Hematopoietic multipotent progenitor cell treated with erythropoietin and hydrocortisone succinate and interleukin-3 and kit ligand, for 6 days (in vitro differentiated cells): Measurements from ENCODE around the gene ALK.
A peak's percentile ranks its signal among the peaks of the same experiment; 100 is the strongest.

ENCODE experiments used
- DNase-seq: peaks from one replicate; pipeline ENCODE4 v3.0.0-alpha.2; 2015

Gene ALK

DNA sequence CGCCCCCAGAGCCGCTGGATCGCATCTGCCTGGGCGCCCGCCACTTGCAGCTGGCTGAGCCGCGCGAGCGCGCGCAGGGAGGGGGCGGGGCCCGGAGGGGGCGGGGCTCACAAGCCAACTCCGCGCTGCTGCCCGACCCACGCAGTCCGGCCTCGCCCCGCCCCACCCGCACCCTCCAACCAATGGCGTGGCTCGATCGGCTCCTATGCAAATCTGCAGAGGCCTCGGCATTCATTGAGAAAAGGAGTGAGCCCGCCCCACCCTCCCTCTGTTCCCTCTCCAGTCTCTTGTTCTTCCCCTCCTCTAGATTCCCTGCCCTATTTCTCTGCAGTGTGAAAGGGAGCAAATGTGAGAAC lies at the start of gene ALK:
ALK (minus strand) TSS at position 27 of the 356 bp plus-strand sequence. CDS start 927 bp downstream, outside the sequence.
- peak; percentile 93 for DNase-seq

DNA sequence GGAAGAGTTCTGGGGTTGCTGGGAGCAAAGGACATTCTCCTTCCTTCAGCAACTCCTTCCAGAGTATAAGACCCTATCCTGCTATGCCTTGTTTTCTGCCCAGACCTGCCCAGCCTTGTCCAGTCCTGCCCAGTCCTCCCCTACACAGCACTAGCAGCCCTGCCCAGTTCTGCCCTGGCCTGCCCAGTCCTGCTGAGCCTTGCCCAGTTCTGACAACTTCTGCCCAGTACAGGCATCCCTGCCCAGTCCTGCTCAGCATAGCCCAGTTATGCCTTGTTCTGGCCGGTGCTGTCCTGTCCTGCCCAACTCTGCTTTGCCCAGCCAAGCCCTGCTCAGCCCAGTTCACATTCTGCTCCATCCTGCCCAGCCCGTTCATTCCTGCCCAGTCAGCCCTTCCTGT lies 44.9 kb upstream of the ALK start:
- no peak for DNase-seq

DNA sequence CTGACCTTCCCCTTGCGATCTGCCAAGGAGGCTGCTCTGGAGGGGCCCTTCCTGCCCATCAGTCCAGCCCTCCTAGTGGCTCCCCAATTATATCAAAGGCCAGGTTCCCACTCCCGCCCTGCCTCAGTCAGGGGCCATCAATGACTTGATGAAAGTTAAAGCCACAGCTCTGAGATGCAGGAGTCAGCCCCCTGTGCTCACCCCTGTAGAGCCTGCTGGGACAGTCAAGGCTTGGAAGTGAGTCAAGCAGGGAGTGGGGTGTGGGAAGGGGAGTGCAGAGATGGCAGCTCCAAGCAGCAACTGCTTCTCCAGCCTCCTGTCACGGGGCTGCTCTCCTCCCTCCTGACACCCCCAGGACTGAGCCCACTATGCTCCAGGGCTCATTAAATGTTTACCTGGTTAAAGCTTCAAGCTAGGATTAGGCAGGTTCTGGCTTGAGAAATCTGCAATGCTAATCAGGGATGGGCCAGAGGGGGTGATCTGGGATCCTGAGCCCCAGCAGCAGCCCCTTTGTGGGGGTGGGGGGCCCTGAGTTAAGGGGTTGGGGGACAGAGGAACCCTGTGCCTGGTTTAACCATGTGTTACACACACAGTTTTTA lies 42.7 kb upstream of the ALK start:
- DNase-seq = no peak

DNA sequence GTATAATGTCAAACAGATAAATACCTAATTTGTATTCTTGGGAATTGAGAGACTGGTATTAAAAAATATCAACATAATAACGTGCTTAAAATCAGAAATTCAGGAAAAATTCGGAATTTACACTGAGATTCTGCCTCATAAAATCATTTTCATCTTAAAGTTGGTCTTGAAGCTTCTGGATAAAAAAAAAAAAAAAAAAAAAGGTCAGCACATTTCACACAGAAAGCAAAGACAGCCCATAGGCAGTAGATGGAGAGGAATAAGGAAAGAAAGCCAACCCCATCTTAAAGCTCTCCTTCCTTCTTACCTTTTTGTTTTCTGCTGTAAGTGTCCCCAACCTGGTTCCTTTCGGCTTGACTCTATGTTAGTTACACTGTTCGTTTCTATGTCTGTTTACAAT lies 41.5 kb upstream of the ALK start:
- no peak for DNase-seq

DNA sequence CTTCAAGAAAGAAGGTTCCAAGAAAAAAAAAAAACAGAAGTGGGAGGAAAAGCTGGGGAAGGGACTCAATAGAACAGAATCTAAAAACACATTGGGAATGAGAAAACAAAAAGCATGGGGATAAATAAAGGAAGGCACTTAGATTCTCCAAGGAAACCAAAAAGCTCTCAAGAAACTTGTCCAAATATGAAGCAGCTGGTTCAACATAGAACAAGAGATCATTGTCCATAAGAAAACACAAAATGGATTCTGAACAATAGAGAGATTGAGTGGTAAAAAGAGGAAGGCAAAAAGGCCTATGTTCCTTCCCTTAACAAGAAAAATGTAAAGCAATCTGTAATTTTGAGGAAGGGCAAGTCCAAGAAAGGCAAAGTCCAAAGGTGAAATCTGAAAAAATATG lies 32.9 kb upstream of the ALK start:
- no peak for DNase-seq

DNA sequence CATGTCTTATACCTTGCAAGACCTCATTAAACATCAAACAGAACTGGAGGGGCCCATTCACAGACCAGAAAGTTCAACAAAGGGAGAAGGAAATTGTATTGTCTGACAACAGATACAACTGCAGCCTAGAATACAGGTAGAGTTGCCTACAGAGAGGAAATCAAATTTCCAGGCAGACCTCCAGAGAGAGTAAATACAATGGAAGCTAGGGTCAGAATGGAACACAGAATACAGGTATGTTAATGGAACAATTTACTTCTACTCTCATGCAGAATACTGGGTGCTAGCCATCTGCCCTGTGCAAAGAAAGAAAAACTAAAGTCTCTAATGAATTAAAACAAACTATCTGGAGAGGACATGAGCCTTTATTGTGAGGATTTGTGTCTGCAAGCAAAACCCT lies 31.6 kb upstream of the ALK start:
- no peak for DNase-seq

DNA sequence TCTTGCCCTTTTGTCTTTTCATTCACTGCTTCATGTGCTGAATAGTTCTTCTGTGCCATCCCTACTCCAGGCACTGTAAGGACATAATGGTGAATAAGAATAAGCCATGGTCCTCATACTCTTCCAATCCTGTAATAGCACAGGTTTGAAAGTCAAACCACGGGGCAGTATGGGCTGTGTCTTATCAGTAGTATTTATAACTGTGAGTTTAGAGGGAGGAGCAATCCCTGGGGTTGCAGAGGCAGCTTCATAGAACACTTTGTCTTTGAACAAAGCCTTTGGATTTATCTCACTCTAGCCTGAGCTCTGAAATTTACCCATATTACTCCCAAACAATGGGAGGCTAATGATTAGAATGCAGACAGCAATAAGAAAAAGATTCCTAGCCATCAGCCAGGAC lies 30.2 kb upstream of the ALK start:
- no peak for DNase-seq

DNA sequence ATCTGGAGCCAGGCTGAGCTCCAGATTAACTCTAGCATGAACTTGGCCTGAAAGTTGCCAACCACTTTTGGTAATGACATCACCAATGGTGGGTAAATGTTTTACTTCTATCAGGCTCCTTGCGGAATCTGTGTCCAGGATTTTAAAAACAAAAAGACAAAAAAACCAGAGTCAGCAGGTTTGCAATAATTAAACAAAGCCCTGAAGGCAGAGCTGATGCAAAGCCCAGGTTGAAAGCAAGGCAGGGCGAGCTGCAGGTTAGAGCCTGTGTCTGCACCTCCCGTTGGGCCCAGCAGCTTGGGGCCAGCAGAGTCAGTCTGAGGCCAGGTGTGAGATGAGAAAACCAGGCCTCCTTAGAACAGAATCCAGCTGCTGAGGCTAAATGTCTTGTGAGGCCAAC lies 29.1 kb upstream of the ALK start:
- DNase-seq = no peak

DNA sequence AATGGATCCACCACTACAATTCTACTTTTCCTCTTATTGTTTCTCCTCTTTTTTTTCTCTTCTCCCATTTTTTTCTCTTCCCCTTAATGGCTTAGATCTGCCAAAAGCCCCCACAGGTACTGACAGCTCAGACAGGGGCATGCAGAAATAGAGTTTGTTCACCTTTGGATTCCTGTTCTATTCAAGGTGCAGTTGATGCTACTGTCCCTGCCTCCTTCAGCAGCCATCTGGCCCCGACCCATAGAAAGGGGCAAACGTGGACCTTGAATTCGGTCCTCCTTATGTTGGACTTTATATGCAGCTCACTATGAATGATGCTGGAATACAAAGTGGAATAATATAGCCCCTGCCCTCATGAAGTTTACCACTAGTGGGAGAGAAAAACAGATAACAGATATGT lies 27.7 kb upstream of the ALK start:
- no peak for DNase-seq

DNA sequence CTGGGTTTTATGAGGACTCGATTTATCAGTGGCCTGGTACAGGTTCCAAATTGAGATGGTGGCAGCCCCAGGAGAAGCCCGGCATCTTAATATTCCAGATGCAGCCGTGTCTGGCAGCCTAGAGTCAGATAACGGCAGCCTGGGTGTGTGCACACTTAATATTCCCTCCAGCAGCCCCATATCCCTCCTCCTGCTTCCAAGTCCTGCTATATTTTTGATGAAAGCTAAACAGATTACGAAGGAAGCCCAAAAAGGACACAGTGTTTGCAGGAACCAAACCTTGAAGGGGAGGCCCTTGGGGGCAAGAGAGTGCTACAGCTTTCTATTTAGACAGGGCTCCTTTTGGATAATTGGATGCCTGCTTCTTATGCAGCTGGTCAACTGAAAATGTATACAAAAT lies 25.1 kb upstream of the ALK start:
- no peak for DNase-seq

DNA sequence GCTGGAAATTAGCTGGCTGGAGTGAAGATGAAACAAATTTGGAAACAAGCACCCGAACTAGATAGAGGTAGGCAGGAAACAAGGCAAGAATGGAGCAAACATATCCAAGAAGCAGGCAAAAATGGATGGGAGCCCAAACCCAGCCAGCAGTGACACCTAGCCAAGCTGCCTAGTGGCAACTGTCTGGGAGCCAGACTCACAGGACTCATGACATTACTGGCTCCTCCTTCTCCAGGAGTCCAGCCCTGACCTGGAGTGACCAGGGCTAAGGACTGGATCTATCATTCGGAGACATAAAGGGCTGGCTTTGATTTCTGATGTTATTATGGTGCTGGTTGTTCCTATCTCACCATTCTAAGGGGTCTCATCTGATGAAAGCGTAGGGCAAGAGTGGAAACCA lies 21.3 kb upstream of the ALK start:
- DNase-seq = no peak

DNA sequence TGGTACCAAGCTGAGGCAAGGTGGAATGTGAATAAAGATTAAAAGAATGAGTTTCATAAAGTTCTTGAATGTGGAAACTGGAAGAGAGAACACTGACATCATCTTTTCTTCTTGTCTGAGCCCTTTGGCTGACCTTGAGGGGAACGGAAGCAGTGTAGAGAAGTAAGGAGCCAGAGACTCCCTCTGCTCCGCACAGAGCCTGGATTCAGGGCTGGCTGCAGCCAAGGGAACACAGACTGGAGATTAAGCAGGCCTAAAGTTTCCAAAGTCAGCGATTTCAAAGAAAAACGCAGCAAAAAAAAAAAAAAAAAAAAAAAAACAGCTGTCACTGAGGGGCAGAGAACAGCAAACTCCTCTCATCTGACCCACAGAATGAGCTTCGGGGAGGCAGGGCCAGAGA lies 19.3 kb upstream of the ALK start:
- DNase-seq = no peak

DNA sequence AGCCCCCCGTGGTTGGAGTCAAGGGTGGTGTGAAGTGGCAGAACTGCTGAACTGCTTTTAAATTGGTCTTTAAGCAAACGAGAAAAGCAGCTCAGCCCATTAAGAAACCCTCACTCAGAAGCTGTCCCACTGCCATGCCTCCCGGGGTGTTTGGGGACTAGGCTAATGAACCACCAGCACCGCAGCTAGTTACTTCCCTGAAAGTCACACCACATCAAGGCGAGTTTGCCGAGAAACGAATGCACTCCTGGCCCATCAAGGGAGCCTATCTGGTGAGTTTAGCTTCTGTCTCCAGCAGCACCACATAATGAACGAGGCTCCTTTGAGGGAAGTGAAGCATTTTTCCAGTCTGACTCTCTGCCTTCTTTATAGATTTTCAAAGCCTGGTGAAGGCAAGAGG lies 14.6 kb upstream of the ALK start:
- no peak for DNase-seq

DNA sequence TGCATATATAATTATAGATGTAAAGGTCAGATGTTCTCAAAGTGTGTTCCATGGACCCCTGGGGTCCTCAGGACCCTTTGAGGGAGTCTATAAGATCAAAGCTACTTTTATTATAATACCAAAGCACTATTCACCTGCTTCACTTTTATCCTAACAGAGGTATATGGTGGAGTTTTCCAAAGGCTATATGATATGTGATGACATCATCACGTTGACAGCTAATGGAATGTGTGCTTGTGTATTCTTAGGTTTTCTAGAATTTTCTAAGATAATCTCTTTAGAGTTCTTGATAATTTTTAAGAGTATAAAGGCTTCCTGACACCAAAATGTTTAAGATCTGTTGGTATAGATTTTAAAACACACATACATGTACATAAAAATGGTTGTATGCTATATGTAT lies 10.4 kb upstream of the ALK start:
- DNase-seq = no peak

DNA sequence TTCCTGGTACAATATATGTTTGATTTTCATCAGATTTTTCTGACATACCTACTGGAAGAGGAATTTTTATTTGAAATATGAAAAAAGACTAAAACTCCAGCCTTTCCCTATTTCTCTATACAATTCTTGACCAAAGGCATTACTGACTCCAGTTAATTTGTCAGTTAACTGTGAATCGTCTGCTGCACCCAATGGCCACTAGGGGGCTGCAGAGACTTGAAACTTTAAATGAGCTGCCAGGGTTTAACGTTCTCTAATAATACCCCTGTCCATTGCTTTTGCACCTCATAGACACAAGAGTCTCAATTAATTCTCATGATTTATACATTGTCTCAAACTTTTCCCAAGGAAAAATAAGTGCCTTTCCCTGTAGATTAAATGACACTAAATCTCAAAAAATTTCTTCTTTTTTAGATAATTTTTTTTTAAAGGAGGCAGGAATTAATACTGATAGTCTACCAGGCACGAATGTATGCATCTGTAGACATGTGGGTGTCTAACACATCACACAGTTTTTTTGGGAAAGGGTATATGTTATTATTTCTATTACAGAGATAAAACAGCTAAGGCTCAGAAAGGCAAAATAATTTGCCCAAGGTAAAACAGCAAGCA lies 1.8 kb upstream of the ALK start:
- DNase-seq = peak; percentile 88

DNA sequence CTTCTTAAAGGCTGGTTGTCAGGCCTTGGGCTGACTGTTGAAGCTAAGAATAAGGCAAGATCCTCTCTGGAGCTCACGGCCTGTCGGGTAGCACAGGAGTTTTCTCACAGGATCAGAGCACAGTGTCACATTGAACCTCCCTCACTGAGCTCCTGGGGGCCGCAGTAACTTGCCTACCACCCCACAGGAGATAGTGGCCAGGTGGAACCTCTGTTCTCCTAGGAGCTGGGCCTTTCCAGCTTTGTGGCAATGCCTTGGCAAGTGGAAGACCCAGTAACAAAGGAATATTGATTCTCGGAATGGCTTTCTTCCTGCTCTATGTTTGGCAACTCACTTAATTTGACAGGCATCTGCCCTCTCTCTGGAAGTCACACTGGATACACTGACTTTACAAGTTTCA lies 1.2 kb upstream of the ALK start:
- DNase-seq = no peak

DNA sequence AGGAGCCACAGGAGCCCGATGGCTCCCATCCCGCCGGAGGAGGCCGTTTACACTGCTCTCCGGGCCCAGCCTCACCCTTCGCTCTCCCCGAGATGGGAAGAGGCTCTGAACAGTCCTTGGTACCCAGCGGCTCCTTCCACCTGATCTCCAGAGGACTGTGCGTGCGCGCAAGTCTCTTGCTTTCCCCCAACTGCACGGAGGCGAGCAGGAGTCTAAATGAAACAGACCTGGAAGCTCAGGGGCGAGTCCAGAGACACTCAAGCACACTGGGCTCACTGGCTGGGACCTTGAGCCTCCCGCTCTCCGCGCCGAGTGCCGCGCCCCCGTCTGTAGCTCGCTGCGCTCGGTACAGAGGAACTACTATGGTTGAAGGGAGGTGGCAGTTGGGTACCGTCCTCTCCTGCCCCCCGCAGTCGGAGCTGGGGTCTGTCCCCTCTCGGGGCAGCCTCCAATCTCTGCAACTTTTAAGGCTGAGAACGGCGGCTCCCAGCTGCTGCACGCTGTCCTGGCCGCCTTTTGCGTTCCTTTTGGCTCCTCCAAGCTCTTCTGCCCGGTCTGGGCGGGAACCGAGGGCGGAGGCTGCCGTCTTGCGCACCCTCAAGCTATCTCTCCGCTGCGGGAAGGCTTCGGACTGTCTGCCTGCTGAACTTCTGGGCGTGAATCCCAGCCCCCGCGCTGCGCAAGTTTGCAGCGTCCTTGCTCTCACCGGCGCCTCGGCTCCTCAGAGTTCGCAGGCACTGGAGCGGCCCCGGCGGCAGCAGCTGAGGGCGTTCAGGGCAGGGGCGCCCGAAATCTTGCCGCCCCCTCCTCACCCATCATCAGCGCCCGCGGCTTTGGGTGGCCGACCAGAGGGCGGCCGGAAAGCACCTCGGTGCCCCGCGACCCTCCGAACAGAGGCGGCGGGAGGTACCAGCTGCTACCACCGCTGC lies 491 bp downstream of the ALK start:
- DNase-seq = peak; percentile 19

DNA sequence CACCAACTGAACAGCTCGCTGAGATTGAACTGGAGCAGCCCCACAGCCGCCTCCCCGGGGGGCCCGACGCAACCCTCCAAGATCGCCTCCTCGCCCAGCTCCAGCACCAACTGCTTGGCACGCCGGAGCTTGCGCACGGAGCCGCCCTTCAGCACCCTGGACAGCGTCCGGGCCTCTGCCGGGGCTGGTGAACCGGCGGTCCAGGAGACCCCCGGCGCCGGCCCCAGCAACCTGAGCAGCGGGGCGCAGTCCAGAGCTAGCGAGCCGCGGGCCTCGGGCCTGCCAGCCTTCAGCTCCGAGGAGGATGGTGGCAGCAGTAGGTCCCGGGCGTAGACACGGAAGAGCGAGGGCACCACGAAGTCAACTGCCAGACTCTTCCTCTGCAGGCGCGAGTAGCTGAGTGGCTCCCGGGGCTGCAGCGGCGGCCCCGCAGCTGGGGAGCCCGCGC lies 1.2 kb downstream of the ALK start:
- DNase-seq = peak; percentile 67

DNA sequence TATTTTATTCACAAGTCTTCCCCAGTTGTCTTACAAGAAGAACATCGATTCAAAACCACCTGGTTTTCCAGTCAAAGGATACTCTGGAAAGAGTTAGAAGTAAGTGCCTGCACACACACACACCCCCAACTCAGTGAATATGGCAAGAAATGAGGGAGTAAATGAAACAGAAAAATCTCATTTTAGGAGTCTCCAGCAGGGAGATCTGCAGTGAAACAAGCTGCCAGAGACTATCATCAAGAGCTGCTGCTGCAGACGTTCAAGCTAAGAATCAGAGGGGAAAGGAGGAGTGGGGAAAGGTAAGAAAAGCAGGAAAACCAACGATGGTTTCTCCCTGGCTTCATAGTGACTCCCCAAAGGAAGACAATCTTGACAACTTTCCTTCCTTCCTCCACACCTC lies 2.4 kb downstream of the ALK start:
- no peak for DNase-seq

DNA sequence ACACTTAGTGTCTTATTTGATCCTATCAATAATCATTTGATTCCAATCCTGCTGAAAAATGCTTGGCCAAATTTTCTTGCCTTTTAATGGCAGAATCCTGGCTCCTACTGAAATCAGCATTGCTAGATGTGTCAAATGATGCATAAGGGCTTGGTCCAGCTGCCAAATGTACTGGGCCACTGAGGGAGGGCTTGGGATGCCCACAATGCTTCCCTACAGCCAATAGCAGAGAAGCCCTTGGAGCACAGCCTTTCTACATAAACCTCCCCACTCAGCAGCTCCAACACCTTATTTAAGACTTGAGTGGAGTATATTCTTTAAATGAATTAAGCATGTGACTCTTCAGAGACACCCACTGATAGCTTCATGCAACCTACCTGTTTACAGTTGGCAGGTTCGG lies 3.6 kb downstream of the ALK start:
- no peak for DNase-seq

DNA sequence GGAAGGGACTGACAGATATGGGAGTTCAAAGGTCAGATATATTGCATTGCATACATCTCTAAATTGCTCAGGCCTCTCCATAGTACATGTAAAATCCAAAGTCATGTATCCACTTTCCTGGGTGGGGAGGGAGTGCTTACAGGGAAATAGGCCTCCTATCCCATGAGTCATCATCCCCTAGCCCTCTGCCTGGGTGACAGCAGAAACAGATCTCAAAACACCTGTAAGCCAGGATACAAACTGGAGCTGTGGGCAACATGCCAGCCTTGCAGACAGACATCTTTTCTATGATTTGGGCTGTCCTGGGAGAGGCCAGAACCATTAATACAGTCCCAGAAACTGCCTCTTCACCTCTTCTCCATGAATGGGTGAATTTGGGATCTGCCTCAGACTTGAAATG lies 4.8 kb downstream of the ALK start:
- no peak for DNase-seq

DNA sequence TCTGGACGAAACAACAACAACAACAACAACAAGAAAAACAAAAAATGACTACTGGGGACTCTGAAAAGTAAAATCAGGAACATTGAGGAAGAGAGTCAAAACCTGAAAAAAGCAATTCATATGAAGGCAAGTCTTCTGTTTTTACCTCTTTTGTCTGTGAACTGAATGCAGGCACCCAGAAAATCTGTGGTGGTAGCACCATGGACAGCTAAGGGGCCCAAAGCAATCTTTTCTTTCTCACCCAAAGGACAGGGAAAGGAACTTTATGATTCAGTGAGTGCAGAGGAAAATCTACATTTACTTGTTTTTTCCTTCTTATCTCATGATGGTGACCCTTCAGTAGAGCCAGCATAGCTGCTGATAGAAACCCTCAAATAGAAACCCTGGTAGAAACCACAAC lies 10.4 kb downstream of the ALK start:
- no peak for DNase-seq

DNA sequence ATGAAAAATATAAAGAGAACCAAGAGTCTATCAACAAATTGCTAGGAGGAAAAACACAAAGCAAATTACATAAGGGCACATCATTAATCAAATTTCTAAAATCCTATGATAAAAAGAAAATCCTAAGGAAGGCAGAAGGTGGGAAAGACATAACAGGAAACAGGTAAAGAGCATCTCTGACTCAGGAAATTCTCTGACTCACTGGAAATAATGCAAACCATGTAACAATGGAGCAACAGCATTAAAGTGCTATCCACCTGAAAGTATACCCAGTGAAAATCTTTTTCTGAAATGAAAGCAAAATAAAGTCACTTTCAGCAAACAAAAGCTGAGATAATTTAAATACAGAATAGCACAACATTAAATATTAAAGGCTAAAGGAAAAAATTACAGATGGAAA lies 10.9 kb downstream of the ALK start:
- DNase-seq = no peak

DNA sequence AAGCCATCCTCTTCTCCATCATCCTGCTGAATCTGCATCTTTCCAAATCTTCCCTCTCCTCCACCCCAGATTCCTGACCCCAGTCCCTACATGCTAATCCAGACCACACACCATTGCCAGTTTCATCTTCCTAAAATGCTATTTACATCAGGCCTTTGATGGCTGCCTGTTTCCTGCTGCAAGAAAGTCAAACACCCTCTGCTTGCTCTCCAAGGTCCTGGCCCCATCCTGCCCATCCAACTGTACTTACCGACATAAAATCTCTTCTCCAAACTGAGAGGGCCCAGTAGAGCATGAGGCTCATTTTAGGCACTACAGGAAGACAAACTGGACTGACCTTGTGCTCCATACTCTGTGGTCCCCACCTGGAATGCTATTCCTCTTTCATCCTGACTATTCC lies 19.0 kb downstream of the ALK start:
- no peak for DNase-seq
